ENCODE results near the gene CHST3. TPM values are rescaled to one million over a fixed set of nuclear protein-coding genes. Genes with fewer than 3 reads are reported as not detected.
A peak's percentile ranks its signal among the peaks of the same experiment; 100 is the strongest.
"Not testable (repeated sequence)": the region's sequence is repeated elsewhere in the genome, so short reads cannot be mapped to it uniquely, and the experiment has no call there.

The CHST3 gene
- total RNA-seq, 4 donors from 2014 or later = 27.9 to 54.2 (median 34.2) TPM

DNA sequence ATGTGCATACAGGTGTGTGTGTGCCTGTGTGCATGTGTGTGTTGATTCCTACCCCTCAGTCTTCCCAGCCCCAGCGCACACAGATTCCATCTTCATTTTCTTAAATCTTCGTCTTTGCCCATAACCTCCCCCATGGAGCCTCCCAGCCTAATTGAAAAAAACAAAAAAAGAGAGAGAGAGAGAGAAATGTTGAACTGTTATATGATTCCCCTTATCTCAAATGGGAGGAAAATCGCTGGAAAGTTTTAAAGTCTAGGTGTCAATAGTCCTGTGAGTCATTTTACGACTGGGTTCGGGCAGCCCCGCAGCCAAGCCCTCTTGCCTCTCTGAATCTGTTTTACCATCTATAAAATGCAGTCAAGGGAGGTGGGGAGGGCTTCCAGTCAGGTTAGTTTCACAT, 63.3 kb downstream of the CHST3 start:
- no peak for DNase-seq (ENCODE audit: low spot score)
- peak; percentile 68 for ATAC-seq (ENCODE audit: low FRiP score)
- TF ChIP-seq, protein P1, sequence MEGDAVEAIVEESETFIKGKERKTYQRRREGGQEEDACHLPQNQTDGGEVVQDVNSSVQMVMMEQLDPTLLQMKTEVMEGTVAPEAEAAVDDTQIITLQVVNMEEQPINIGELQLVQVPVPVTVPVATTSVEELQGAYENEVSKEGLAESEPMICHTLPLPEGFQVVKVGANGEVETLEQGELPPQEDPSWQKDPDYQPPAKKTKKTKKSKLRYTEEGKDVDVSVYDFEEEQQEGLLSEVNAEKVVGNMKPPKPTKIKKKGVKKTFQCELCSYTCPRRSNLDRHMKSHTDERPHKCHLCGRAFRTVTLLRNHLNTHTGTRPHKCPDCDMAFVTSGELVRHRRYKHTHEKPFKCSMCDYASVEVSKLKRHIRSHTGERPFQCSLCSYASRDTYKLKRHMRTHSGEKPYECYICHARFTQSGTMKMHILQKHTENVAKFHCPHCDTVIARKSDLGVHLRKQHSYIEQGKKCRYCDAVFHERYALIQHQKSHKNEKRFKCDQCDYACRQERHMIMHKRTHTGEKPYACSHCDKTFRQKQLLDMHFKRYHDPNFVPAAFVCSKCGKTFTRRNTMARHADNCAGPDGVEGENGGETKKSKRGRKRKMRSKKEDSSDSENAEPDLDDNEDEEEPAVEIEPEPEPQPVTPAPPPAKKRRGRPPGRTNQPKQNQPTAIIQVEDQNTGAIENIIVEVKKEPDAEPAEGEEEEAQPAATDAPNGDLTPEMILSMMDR (IDR thresholded peaks at IDR 0.05) = no peak

DNA sequence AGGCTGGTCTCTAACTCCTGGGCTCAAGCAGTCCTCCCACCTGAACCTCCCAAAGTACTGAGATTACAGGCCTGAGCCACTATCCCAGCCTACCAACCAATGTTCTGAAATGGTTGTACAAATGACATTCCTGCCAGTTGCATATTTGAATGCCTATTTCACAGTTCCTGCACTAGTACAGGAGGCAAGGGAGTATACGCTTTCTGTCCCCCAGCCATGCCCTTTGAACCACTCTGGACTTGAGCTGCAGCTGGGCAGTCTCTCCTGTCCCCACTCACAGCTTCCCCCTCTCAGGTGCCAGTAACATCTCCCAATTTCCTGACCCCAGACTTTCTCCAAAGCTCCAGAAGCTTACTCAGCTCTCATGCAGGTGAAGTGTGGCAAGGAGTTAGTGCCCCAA, 65.2 kb downstream of the CHST3 start:
- ATAC-seq (ENCODE audit: low FRiP score) (no peak), DNase-seq (ENCODE audit: low spot score) (no peak)
- TF ChIP-seq, protein P1 (IDR thresholded peaks at IDR 0.05) = no peak

DNA sequence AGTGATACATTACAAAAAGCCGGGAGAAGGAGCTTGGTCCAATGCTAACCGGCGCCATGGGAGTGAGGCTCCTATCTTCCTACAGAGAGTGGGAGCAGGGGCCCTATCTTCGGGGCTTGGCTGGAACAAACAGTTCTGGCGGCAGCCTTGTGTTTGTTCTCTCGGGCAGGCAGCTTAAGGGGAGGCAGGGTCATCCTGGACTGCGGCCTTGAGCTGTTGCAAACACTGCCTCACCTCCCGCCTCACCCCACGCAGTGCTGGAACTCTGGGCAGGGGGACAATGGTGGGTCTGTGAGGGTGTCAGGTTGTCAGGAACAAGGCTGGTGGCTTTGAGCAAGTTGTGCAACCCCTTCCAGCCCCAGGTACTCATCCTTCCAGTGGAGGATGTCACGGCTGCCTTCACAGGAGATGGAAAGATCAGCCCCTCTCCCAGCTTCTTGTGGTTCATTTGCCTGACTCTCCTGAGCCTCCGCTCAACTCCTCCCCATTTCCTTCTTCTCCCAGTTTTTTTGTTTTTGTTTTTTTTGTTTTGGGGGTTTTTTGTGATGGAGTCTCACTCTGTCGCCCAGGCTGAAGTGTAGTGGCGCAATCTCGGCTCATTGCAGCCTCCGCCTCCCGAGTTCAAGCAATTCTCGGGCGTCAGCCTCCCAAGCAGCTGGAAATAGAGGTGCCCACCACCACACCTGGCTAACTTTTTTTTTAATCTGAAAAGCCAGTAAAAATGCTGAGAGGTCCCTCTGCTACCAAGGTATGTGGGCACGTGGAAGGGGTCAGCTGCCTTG, 66.8 kb downstream of the CHST3 start:
- TF ChIP-seq, protein P1 (IDR thresholded peaks at IDR 0.05) = no peak
- DNase-seq (ENCODE audit: low spot score) = no peak
- peak; percentile 73 for ATAC-seq (ENCODE audit: low FRiP score)

GRCh38 chr10:72031706-72032105, 67.5 kb downstream of the CHST3 start:
- ATAC-seq (ENCODE audit: low FRiP score) (no peak), DNase-seq (ENCODE audit: low spot score) (no peak)
- TF ChIP-seq, protein P1 (IDR thresholded peaks at IDR 0.05) = no peak

- DNase-seq (ENCODE audit: low spot score); ATAC-seq (ENCODE audit: low FRiP score): not testable (repeated sequence)
Measured at GRCh38 chr10:72032409-72033162, 68.4 kb downstream of the CHST3 start.

GRCh38 chr10:72034040-72034499, 69.9 kb downstream of the CHST3 start:
- ATAC-seq (ENCODE audit: low FRiP score) (no peak), DNase-seq (ENCODE audit: low spot score) (no peak)
- TF ChIP-seq, protein P1 (IDR thresholded peaks at IDR 0.05) = no peak

DNA sequence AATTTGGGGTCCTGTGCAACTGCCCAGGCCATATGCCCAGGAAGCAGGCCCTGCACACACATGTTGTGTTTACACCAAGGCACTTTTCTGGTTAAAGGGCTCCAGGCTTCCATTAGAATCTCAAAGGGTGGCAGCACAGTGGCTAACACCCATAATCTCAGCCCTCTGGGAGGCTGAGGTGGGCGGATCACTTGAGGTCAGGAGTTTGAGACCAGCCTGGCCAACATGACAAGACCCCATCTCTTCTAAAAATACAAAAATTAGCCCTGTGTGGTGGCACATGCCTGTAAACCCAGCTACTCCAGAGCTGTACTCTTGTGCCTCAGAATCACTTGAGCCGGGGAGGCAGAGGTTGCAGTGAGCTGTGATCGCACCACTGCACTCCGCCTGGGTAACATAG, 70.6 kb downstream of the CHST3 start:
- DNase-seq (ENCODE audit: low spot score) (no peak), ATAC-seq (ENCODE audit: low FRiP score) (no peak)
- TF ChIP-seq, protein P1 (IDR thresholded peaks at IDR 0.05) = no peak
